HUDEP-2 (cell line): ENCODE data around the gene RBM23.
A peak's percentile ranks its signal among the peaks of the same experiment; 100 is the strongest.
"Not testable (repeated sequence)": the region's sequence is repeated elsewhere in the genome, so short reads cannot be mapped to it uniquely, and the experiment has no call there.

Experiments used
- DNase-seq, 76 experiments: peaks; one replicate each; lab custom pipeline; 2025; ENCODE audit not compliant: unreplicated experiment in 76 of 76; lab: John Stamatoyannopoulos, UW

RBM23 gene

GRCh38 chr14:22918804-22919600, at the start of gene RBM23:
RBM23 (minus strand) TSS chr14:22919149.
- DNase-seq, result peak; percentile 73 to 100 (median 99)

- no peak for DNase-seq
These were observed 47.9 kb upstream of the RBM23 start for GRCh38 chr14:22966783-22967269.

DNA sequence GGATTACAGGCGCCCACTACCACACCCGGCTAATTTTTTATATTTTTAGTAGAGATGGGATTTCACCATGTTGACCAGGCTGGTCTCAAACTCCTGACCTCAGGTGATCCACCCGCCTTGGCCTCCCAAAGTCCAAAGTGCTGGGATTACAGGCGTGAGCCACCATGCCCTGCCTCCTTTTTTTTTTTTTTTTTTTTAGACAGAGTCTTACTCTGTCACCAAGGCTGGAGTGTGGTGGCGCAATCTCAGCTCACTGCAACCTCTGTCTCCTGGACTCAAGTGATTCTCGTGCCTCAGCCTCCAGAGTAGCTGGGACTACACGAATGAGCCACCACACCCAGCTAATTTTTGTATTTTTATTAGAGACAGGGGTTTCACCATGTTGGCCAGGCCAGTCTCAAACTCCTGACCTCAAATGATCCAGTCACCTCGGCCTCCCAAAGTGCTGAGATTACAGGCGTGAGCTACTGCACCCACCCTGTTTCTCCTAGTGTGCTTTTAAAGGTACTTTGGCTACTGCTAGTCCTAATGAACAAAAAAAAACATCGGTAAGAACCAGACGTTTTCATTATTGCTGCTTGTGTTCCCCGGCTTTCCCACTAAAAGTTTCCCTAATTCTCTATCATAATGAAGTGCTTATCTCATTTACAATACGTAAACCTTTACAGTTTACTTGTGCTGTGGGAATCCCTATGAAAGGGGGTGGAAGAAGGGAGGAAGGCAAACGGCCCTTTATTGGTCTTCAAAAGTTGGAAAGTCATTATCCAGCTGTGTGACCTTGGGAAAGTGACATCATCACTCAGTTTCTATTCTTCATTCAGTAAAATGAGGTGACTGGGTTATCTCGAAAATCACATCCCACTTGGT, 47.2 kb upstream of the RBM23 start:
- DNase-seq, result not testable (repeated sequence)

GRCh38 chr14:22962061-22962676, 43.2 kb upstream of the RBM23 start:
- no peak for DNase-seq

- DNase-seq, result peak in 3 of 76 experiments; percentile 8 to 48 (median 13)
These were observed 37.0 kb upstream of the RBM23 start for GRCh38 chr14:22955702-22956569.

- DNase-seq, result no peak
These were observed 33.5 kb upstream of the RBM23 start for GRCh38 chr14:22952418-22952817.

- not testable (repeated sequence) for DNase-seq
These were observed 32.8 kb upstream of the RBM23 start for GRCh38 chr14:22951795-22952194.

- DNase-seq, result no peak
These were observed 26.7 kb upstream of the RBM23 start for GRCh38 chr14:22945642-22946041.

GRCh38 chr14:22939684-22940083, 20.7 kb upstream of the RBM23 start:
- no peak for DNase-seq

DNA sequence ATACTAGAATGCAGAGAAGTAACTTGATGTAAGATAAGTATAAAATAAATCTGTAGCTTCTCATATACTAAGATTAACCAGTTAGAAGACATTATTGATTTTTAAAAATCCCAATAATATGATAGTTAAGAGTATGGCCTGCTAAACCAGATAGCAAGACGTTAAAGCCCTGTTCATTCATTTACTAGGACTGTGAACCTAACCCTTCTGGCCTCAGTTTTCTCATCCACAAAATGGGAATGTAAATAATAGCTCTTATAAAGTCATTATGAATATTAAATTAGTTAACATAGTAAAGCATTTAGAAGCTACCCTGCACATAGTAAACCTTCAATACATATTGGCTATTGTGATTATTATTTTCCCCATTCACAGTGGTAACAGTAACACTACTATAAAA, 16.2 kb upstream of the RBM23 start:
- no peak for DNase-seq

DNA sequence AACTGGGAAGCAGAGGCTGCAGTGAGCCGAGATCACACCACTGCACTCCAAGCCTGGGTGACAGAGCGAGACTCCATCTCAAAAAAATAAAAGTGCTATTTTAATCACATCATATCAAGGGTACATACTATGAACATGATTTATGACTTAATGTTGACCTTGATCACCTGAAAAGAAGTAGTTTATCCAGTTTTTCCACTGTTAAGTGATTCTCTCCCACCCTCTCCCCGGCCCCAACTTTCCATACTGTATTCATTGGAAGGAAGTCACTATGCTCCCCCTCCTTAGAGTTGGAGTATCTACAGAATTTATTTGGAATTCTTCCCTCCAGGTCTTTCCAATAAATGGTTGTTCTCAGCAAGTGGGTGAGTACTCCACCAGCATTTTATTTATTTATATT, 13.2 kb upstream of the RBM23 start:
- no peak for DNase-seq

DNA sequence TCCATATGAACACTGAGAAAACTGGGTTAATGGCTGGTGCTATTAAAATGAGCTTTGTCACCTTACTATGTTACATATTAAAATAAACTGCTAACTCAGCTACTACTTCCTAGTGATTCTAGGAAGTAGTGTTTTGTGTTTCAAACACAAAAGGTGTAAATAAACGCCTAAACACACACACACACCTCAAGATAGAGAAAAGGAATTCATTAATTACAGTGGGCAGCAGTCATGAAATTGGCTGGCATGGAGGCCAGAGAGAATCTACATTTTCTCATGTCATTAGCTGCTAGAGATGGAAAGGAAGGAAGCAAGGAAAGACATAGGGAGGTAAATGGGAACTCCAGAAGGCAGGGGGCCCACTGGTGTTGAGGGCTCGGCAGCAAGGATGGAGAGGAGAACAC, 11.0 kb upstream of the RBM23 start:
- peak in 6 of 76 experiments; percentile 30 to 55 (median 40) for DNase-seq

DNA sequence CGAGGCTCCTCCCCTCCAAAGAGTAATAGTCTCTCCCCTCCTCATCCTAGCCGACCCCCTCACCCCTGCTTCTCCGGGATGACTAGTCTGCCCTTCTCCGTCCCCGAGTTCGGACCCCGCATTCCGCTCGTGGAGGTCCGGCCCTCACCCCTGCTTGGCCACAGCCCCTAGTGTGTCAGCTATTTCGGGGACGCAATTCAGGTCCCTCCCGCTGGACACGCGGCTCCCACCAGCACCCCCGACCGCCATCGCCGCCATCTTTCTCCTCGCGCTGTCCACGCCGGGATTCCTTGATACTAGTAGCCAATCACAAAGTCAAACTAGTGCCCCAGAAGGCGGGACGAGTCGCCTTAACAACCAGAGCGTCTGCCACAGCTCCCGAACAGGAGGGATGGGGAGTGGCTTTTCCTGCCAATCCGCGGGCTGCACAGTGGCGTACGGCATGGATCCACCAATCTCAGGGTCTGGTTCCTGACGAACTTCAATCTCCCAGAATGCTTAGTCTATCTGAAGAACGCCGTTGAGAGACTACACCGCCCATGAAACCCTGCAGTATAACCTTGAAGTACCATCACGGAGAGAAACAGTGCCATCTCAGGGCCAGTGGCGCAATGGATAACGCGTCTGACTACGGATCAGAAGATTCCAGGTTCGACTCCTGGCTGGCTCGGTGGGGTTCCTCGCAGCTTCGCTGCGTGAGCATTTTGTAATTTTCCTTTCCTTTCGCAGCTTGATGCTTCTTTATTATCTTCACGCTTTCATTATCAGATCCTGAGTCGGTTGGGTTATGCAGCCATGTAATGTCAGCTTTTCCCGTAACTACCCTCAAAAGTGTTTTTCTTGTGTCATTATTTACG, 10.4 kb upstream of the RBM23 start, which contains the start of gene PRMT5:
TSS of gene PRMT5 (minus strand) at position 273 of the 857 bp plus-strand sequence. CDS start at position 258, 15 bp downstream.
- peak; percentile 77 to 99 (median 98) for DNase-seq

DNA sequence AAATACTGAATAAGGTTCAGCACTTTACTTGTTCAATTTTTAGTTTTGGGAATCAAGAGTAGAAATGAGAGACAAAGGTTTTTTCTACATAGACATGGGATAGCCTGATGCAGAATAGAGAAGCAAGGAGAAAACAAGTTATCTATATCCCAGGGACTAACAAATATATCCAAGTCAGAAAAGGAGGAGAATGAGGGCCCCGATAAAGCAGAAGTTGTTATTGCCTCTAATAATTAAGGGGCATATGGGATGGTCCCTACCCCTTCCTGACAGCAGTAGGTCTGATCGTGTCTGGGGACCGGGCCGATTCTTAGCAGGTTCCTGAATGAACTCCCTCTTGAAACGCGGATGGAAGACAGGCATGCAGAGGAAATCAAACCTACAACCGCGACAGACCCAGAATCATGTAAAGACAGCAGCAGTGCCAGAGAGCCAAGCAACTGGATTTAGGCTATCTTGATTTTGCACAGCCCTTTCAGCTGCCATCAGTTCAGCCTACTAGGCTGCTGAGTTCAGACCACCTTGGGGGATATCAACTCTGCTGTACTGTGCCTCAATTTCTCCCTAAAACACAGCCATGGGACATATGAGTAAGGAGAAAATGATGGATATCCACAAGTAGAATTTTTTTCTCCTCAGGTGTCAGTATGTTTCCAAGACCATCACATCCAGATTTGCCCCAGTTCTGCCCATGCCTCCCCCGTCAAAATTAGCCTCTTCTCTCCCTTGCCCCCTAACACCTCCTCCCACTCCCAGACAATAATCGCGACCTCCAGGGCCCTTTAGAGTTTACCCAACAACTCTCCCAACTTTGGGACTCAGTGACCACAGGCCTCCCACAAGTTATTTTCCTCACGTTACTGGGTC, 9.5 kb upstream of the RBM23 start:
- DNase-seq, result peak in 17 of 76 experiments; percentile 1 to 53 (median 14)

- no peak for DNase-seq
These were observed 7.4 kb upstream of the RBM23 start for GRCh38 chr14:22926316-22926715.

GRCh38 chr14:22925513-22925912, 6.6 kb upstream of the RBM23 start:
- no peak for DNase-seq

DNA sequence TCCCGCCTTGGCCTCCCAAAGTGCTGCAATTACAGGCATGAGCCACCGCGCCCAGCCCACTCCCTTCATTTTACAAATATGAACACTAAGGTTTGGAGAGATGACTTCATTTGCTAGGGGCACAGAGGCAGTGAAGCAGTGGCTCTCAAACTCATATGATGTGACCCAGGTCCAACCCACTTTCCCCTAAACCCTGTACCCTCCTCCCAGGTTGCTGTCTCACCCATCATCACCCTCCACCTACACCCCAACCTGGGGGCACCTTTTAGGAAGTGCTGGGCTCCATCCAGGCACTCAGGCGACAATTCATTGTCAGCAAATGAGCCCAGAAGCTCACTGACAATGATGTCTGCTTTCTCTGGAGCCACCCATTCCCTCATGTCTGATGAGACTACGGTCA, 4.8 kb upstream of the RBM23 start:
- no peak for DNase-seq

- DNase-seq, result no peak
These were observed 3.3 kb upstream of the RBM23 start for GRCh38 chr14:22922294-22922693.
